NOMO-1 treated with DMSO at 0.1 percent for 48 hours (cell line): ENCODE measurements around the gene XKR3.
"Not testable (repeated sequence)": the region's sequence is repeated elsewhere in the genome, so short reads cannot be mapped to it uniquely, and the experiment has no call there.

ENCODE experiments used
- DNase-seq: peaks from one replicate; lab custom pipeline; 2025; ENCODE audit not compliant: unreplicated experiment; lab: John Stamatoyannopoulos, UW

Gene XKR3

DNA sequence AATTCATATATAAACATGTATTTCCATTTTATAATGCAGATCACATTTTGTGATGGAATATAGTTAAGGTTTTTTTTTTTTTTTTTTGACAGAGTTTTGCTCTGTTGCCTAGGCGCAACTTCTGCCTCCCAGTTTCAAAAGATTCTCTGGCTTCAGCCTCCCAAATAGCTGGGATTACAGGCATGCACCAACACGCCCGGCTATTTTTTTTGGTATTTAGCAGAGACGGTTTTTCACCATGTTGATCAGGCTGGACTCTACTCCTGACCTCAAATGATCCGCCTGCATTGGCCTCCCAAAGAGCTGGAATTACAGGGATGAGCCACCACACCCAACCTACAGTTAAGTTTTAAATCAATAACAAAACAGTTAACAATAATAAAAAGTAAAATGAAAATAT is 18.8 kb downstream of the XKR3 start:
- DNase-seq: no peak

DNA sequence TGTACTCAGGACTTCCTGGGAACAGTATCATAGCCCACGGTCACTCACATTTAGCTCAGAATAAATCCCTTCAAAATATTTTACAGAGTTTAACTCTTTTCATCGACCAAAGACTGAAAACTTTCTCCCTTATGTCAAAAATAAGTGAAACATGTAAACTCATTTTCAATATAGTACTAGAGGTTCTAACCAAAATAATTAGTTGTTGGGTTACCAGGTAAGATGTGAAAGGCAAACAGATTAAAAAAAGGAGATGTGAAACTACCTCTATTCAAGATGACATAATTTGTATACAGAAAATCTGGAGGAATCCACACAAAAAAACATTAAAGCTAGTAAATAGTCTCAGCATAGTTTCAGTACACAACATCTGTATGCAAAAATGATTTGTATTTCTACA is 20.3 kb downstream of the XKR3 start:
- no peak for DNase-seq

DNA sequence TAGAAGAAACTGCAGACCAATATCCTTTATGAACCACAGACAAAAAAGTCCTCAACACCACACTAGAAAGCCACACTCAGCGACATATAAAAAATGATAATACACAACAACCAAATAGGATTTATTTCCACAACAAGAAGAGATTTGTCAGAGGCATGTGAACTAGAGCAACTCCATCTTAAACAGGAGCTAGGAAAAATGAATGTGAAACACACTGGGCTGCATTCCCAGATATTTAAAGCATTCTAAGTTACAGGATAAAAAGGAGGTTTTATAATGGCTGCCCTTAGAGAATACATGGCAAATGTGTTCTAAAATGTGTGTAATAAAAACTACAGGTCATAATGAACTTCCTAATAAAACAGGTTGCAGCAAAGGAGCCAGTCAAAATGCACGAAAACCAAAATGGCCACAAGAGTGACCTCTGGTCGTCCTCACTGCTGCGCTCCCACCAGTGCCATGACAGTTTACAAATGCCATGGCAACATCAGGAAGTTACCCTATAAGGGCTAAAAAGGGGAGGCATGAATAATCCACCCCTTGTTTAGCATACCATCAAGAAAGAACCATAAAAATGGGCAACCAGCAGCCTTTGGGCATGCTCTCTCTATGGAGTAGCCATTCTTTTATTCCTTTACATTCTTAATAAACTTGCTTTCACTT is 21.8 kb downstream of the XKR3 start:
- no peak for DNase-seq

DNA sequence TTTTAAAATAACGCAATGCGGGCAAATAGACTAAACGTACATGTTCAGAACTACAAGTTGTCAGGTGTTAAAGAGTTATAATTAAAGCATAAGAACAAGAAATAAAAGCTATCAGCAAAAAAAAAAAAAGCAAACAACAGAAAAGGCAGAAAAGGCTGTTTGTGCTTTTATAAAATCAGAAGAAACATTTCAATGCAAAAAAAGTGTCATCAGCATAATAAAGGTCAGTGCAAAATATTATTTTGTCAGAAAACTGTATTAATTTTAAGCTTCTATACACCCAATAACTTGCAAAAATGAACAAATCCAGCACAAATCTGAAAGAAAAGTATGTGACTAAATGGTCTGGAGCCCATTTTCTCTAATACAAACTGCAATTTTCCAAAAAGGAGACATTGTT is 23.6 kb downstream of the XKR3 start:
- no peak for DNase-seq

DNA sequence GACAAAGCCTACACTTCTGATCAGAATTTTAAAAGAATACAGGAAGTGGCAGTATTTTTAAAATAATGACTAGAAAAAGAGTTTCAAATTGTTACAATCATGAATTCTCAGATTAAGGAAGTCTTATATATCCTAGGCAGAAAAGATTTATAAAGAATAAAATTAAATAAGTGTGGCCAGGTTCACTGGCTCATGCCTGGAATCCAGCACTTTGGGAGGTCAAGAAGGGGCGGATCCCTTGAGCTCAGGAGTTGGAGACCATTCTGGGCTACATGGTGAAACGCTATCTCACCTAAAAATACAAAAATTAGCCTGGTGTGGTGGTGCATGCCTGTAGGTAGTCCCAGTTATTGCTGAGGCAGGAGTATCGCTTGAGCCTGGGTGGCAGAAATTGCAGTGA is 24.1 kb downstream of the XKR3 start:
- no peak for DNase-seq

DNA sequence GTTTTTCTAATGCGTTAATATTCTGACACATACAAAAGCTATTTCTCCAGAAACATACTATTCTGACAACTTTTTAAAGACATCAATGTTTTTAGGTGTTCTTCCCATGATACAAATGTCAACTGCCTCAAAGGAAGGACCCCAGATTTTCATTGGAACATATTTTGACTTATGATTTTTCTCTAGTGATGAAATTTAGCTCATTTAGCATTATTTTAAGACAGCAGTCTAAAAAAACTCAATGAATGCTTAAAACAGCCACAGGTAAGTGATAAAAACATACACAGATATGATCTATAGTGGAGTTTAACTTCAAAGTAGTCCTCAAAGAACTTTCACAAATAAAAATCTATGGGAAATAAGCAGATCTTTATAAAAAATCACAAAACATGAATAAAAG is 24.9 kb downstream of the XKR3 start:
- DNase-seq: no peak

DNA sequence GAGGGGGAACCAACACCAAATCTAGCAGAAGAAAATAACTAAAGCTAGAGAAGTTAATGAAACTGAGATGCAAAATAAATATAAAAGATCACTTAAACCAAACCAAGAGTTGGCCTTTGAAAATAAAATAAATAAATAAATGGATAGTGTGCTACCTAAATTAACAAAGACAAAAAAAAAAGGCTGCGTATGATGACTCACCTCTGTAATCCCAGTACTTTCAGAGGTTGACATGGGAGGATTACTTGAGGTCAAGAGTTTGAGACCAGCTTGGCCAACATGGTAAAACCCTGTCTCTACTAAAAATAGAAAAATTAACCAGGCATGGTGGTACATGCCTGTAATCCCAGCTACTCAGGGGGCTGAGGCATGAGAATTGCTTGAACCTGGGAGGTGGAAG is 29.7 kb downstream of the XKR3 start:
- not testable (repeated sequence) for DNase-seq

DNA sequence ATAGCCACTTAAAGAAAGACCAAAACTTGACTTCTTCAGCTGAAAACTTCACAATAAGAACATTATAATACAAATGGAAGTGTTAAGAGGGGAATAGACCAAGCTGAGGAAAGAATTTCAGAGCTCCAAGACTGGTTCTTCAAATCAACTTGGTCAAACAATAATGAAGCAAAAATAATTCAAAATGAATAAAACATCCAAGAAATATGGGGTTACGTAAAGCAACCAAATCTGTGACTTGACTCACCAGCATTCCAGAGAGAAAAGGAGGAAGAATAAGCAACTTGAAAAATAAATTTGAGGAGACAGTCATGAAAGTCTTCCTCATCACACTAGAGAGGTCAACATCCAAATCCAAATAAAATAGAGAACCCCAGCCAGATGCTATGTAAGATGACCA is 31.4 kb downstream of the XKR3 start:
- no peak for DNase-seq

DNA sequence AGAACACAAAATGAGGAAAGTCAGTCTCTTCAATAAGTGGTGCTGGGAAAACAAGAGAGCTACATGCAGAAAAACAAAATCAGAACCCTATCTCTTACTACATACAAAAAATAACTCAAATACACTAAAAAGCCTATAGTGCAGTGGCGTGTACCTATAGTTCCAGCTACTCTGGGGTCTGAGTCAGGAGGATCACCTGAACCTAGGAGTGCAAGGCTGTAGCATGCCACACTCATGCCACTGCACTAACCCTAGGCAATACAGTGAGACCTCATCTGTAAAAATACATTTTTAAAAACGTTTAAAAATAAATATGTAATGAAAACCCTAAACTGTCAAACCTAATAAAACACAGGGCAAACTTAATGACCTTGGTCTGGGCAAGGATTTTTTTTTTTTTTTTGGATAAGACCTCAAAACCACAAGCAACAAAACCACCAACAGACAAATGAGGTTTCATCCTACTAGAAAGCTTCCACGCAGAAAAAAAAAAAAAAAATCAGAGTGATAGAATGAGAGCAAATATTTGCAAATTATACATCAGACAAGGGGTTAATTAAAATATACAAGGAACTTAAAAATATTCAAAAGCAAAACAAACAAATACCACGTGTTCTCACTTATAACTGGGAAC is 35.2 kb downstream of the XKR3 start:
- peak; percentile 55 for DNase-seq

DNA sequence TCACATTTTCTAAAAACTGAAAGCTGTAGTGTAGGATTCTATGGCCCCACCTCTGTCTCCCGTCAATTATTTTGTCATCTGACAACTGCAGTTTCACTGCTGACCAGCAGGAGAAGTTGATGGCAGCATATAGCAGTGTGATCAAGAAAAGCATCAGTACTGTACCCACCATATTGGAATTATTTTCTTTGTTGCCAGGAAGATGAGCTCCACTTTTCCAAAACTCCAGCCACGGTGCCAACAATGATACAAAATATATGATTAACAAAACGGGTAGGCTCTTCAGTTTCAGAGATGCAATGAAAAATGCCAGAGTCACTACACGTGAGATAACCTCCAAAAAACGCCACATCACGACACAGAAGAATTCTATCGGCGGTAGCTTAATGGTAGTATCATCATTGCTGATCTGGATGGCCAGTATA is 41.3 kb downstream of the XKR3 start:
- DNase-seq: peak; percentile 15

DNA sequence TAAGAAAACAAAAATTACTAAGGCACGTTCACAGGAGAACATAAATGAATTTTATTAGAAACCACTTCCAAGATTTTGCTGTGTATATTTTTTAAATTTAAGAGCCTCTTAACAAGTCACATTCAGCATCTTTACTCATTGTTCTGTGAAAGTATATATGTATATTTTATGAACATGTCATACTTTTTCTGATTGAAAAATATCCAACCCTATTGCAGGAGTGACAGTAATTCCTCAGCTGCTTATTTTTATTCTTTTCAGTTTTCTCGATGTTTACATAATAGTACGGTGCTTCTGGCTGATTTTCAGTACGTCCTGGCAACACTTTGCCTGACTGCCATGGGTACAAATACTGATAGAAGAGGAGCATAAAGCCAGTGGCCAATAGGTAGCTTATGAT is 41.8 kb downstream of the XKR3 start:
- no peak for DNase-seq

DNA sequence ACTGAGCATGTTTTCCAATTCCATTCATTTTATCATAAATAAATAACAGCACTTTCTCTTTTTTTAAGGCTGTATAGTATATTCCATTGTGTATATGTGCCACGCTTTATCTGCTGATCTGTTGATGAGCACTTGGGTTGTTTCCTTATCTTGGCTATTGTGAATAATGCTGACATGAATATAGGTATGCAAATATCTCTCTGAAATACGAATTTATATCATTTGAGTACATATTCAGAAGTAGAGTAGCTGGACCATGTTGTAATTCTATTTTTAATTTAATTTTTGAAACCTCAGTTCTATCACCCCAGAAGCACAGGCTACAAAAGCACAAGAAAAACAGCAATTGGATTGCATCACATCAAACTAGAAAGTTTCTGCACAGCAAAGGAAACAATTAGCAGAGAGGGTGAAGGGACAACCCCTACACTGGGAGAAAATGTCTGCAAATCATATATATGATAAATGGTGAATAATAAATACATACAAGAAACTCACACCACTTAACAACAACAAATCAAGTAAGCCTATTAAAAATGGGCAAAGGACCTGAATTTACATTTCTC is 43.4 kb downstream of the XKR3 start:
- peak; percentile 29 for DNase-seq

DNA sequence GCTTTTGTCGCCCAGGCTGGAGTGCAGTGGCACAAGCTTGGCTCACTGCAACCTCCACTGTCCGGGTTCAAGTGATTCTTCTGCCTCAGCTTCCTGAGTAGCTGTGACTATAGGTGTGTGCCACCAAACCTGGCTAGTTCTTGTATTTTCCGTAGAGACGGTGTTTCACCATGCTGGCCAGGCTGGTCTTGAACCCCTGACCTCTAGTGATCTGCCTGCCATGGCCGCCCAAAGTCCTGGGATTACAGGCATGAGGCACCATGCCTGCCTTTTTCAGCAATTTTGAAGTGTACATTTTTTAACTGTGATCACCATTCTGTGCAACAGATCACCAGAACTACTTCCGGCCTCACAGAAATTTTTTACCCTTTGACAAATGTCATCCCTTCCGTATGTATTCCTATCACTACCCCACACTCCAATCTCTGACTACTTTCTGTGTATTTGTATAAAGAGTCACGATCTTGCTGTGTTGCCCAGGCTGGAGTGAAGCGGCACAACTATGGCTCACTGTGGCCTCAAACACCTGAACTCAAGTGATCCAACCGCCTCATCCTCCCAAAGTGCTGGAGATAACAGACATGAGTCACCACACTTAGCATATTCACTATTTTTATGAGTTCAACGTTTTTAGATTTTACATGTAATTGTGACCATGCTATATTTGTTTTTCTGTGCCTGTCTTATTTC is 44.0 kb downstream of the XKR3 start:
- no peak for DNase-seq

DNA sequence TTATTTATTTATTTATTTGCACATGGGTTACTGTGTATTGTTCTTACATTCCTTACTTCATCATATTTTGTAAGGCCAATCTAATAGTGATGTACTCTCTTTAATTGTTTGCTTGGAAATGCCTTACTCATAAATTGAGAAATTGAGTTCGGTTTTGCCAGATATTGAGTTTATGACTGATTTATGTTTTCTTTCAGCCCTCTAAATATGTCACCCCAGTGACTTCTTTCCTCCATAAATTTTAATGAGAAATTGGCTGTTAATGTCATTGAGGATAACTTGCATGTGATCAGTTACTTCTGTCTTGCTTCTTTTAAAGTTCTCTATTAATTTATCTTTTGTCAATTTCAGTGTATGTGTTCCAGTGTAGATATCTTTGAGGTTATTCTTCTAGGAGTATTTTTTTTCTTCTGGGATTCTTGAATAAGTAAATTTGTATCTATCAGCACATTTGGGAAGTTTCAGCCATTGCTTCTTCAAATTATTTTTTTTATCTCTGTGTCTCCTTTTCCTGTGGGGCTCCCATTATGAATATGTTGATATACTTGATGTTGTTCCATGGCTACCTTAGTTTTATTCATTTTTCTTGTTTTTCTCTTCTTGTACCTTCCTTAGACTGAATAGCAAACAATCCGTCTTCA is 47.8 kb downstream of the XKR3 start:
- no peak for DNase-seq

DNA sequence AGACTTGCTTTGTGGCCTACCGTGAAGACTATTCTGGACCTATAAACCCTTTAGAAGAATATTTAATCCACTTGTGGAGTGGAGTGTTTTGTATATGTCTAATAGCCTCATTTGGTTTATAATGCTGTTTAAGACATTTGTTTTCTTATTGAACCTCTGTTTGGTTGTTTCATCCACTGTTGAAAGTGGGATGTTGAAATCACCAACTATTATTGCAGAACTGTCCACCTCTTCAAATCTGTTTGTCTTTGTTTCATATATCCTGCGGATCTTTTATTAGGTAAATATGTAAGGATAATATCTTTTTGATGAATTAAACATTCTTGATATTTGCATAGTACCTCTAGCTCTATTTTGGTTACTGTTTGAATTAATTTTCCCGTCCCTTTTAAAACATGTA is 49.1 kb downstream of the XKR3 start:
- peak; percentile 71 for DNase-seq

DNA sequence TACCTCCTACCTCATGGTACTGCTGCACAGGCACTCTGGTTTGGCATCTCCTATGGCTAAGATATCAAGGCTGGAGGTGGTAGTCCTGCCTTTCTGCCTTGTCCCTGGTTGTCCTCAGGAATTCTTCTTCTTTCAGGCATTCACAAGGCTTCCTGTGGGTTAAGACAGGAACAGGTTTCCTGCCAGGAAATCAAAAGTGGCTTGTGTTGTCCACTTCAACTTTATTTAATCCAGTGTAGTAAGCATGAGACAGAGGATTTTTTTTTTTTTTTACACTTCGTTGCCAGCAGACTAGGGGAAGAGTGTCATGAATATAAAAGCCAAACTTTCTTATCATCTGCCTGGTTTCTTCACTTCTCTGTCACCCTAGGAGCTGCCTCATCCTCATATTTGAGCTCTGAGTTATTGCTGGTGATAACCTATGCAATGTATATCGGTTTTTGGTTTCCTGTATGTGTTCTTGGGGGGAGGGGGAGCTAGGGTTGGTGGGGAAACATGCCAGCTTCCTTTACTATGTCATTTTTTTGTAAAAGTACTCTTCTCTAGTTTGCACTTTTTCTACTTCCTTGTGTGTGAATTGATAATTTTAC is 50.2 kb downstream of the XKR3 start:
- peak; percentile 85 for DNase-seq

DNA sequence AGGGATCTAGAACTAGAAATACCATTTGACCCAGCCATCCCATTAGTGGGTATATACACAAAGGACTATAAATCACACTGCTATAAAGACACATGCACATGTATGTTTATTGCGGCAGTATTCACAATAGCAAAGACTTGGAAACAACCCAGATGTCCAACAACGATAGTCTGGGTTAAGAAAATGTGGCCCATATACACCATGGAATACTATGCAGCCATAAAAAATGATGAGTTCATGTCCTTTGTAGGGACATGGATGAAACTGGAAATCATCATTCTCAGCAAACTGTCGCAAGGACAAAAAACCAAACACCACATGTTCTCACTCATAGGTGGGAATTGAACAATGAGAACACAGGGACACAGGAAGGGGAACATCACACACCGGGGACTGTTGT is 53.6 kb downstream of the XKR3 start:
- DNase-seq: not testable (repeated sequence)

DNA sequence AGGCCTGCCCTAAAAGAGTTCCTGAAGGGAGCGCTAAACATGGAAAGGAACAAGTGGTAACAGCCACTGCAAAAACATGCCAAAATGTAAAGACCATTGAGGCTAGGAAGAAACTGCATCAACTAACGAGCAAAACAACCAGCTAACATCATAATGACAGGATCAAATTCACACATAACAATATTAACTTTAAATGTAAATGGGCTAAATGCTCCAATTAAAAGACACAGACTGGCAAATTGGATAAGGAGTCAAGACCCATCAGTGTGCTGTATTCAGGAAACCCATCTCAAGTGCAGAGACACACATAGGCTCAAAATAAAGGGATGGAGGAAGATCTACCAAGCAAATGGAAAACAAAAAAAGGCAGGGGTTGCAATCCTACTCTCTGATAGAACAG is 57.3 kb downstream of the XKR3 start:
- not testable (repeated sequence) for DNase-seq

DNA sequence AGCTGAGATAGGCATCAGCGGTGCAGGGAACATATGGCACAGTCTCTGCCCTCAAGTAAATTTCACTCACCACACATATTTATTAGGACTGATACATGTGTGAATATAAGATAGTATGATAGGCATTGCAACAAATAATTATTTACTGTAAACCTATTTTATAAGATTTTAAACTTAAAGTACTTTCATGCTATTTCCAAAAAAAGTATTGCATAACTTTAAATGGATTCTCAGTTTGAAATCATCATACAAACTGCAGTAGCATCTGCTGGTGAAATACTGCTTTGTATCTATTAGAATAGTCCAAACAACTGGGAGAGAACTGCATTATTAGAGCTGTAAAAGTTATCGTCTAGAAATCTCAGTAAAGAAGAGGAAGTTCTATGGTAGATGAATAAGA is 63.0 kb downstream of the XKR3 start:
- DNase-seq: not testable (repeated sequence)

DNA sequence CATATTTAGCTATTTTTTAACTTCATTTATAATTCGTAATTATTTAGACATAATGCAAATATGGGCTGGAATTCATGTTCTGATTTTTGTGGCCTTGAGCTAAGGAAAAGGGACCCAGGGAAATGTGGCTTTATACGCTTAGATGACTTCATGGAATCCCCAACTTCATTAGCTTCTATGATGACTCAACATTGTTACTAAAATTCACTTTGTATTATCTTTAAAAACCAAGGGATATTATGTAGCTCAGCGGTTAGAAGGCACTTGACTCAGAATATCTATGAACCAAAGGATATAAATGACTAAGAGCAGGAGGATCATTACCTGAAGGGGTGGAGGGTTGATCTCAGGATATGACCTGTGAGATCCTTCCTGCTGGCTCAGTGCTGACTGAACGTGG is 64.8 kb downstream of the XKR3 start:
- not testable (repeated sequence) for DNase-seq

DNA sequence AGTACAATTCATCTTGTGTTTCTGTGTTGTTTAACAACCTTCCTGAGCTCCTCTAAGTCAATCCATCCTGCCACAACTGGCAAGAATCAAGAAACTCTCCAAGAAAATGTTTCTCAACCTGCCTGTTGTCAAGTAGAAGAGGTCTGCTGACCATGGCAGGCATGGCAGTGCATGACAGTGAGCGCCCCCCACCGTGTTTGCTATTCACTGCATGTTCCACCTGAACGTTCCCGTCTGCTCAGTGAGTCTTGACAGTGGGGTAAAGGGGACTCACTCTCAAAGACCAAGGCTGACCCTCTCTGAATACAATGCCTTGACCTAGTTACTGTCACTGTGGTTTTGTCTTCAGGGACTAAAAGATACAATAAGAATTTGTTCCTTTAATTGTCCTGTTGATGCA is 75.9 kb downstream of the XKR3 start:
- not testable (repeated sequence) for DNase-seq
